Coronary artery (tissue), 2 donors: Measurements from ENCODE around the gene MFSD8.
A peak's percentile ranks its signal among the peaks of the same experiment; 100 is the strongest.
"Not testable (repeated sequence)": the region's sequence is repeated elsewhere in the genome, so short reads cannot be mapped to it uniquely, and the experiment has no call there.

Experiments
- DNase-seq: peaks from one replicate; pipeline ENCODE4 v3.0.0-alpha.2; 2017; ENCODE audit warnings: low spot score
- H3K27ac ChIP-seq, 2 donors: fragments of 200-600 bp; sonication (generic); one replicate each; pipeline ENCODE4 v1.5.1; 2016 to 2019
- H3K4me3 ChIP-seq: fragments of 200-600 bp; sonication (generic); 2 replicates; pipeline ENCODE4 v1.5.1; 2016; ENCODE audit warnings: mild to moderate bottlenecking, moderate library complexity
- CTCF ChIP-seq: fragments of 200-600 bp; sonication (generic); IDR thresholded peaks from one replicate; pipeline ENCODE4 v1.5.1; 2019; ENCODE audit warnings: antibody characterized with exemption

Gene MFSD8

GRCh38 chr4:127988638-127989037 lies 23.7 kb upstream of the MFSD8 start:
- no peak for TF ChIP-seq CTCF
- DNase-seq: no peak
- H3K4me3 ChIP-seq: no peak overlapping the region
- H3K27ac ChIP-seq: no peak overlapping the region

DNA sequence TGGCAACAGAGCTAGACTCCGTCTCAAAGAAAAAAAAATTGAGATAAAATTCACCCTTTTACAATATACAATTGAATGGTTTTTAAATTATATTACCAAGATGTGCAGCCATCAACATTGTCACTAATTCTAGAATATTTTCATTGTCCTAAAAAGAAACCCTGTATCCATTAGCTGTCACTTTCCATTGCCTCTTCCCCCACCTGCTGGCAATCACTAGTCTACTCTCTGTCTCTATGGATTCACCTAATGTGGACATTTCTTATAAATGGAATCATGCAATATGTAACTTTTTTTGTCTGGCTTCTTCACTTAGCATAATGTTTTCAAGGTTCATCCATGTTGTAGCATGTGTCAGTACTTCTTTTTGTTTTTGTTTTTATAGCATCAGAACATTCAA lies 21.0 kb upstream of the MFSD8 start:
- H3K27ac ChIP-seq: no peak overlapping the region
- DNase-seq: no peak
- no peak overlapping the region for H3K4me3 ChIP-seq
- TF ChIP-seq CTCF: no peak

- TF ChIP-seq CTCF: no peak
- Histone ChIP-seq H3K27ac (no peak overlapping the region), H3K4me3 (no peak overlapping the region)
- no peak for DNase-seq
Measured at GRCh38 chr4:127982445-127982844, 17.5 kb upstream of the MFSD8 start.

- Histone ChIP-seq H3K27ac (no peak overlapping the region), H3K4me3 (no peak overlapping the region)
- no peak for TF ChIP-seq CTCF
- DNase-seq: no peak
Measured at GRCh38 chr4:127978930-127979329, 14.0 kb upstream of the MFSD8 start.

- Histone ChIP-seq H3K4me3 (no peak overlapping the region), H3K27ac (no peak overlapping the region)
- no peak for TF ChIP-seq CTCF
- no peak for DNase-seq
Measured at GRCh38 chr4:127975121-127975770, 10.3 kb upstream of the MFSD8 start.

- DNase-seq, H3K27ac ChIP-seq, H3K4me3 ChIP-seq: not testable (repeated sequence)
Measured at GRCh38 chr4:127970925-127971324, 6.0 kb upstream of the MFSD8 start.

DNA sequence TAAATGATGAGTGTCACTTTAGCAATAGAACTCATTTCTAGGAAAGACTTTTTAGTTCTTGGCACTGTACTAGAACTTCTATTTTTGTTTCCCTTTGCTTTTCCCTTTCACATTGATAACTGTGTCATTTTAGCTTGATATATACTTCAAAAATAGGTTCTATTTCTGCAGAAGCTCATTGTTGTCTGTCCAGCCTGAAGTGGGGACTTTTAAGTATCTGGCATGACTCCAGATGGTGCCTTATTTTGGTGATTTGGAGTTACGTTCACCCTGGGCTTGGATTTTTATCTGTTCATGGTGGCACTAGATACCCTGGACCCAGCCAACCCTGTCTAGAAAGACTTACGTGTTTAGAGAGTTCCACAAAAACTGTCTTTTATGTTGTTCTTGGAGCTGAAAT lies 3.6 kb upstream of the MFSD8 start:
- no peak for DNase-seq
- peak overlapping the region; percentile 1 to 58 for H3K27ac ChIP-seq
- H3K4me3 ChIP-seq: peak overlapping the region; percentile 20
- no peak for TF ChIP-seq CTCF
